Esophagus squamous epithelium (tissue), 5 donors: ENCODE data around the gene ESR2. TPM values are rescaled to one million over a fixed set of nuclear protein-coding genes. Genes with fewer than 3 reads are reported as not detected.

Source experiments
- DNase-seq: peaks from one replicate; lab custom pipeline; 2025; lab: John Stamatoyannopoulos, UW
- H3K27ac ChIP-seq, 4 donors: fragments of 200-600 bp; sonication (generic); one replicate each; pipeline ENCODE4 v1.5.1; 2016 to 2019; ENCODE audit warnings: mild to moderate bottlenecking in 1 of 4
- H3K27me3 ChIP-seq, 4 donors: fragments of 200-600 bp; sonication (generic); 1 replicate in 3 of 4; 2 replicates in 1 of 4; pipeline versions ENCODE4 v1.5.1 to v1.6.0; 2017 to 2021; ENCODE audit warnings: antibody characterized with exemption in 1 of 4
- H3K36me3 ChIP-seq, 3 donors: fragments of 200-600 bp; sonication (generic); one replicate each; pipeline ENCODE4 v1.5.1; 2016 to 2019
- H3K4me1 ChIP-seq, 3 donors: fragments of 200-600 bp; sonication (generic); one replicate each; pipeline ENCODE4 v1.5.1; 2017 to 2019
- H3K4me3 ChIP-seq, 4 donors: fragments of 200-600 bp; sonication (generic); 1 replicate in 3 of 4; 2 replicates in 1 of 4; pipeline ENCODE4 v1.5.1; 2016 to 2019; ENCODE audit warnings: mild to moderate bottlenecking in 2 of 4, moderate library complexity in 1 of 4
- H3K9me3 ChIP-seq, 3 donors: fragments of 200-600 bp; sonication (generic); one replicate each; pipeline ENCODE4 v1.5.1; 2016 to 2019
- POLR2A ChIP-seq, 4 donors: fragments of 450-650 bp; IDR thresholded peaks; one replicate each; pipeline ENCODE4 v1.6.1; 2017; ENCODE audit warnings: antibody characterized with exemption in 4 of 4, mild to moderate bottlenecking in 4 of 4, moderate library complexity in 3 of 4
- WGBS, 2 donors: methylation state at CpG; one replicate each; pipeline ENCODE4 v1.1.5; 2018; 5-methylcytosine and 5-hydroxymethylcytosine counted together
- intact Hi-C: fragments of 100-400 bp; cut with DNase I; formaldehyde crosslinking; loops from one replicate; pipeline ENCODE4 v1.15.0; 2022
- total RNA-seq, 4 donors: library from RNA; depleted of rRNA; stranded (reverse); fragments of >200 nt; gene quantifications; one replicate each; pipeline ENCODE4 v1.1.0, GENCODE V29; 2016
- TF ChIP-seq, protein P1 (sequence below), 6 experiments: fragments of 450-650 bp in 4 of 6; fragments of 200-600 bp in 2 of 6; sonication (generic) in 2 of 6; IDR thresholded peaks; one replicate each; pipeline ENCODE4 v1.5.1; 2016 to 2019; ENCODE audit warnings: antibody characterized with exemption in 6 of 6, mild to moderate bottlenecking in 4 of 6, moderate library complexity in 4 of 6
- donor health status: DM: yes; HTN: yes; CAD: no.

Gene ESR2
- total RNA-seq, 4 donors from 2014 or later: 0.29 to 2.7 (median 0.31) TPM; not detected in 1

GRCh38 chr14:64062381-64063115 is 231.6 kb downstream of the ESR2 start:
- peaks cover 0 to 59% (median 3%) of the 10 kb centered on the region in 3 donors for H3K36me3 ChIP-seq
- H3K4me3 ChIP-seq: no peak overlapping the region
- 35 to 55% methylated on average over 7 of the region's 7 CpGs for WGBS, 2 donors
- DNase-seq: no peak
- no peaks in the 10 kb centered on the region for H3K27me3 ChIP-seq
- TF ChIP-seq POLR2A (IDR thresholded peaks at IDR 0.05): no peak
- peak overlapping the region; percentile 16 to 84 (median 22) for H3K27ac ChIP-seq
- no peaks in the 10 kb centered on the region for H3K9me3 ChIP-seq
- peaks cover 11 to 40% (median 15%) of the 10 kb centered on the region in 3 donors for H3K4me1 ChIP-seq
- intact Hi-C loops: no loop called here

- TF ChIP-seq POLR2A (IDR thresholded peaks at IDR 0.05): no peak
- TF ChIP-seq, protein P1, sequence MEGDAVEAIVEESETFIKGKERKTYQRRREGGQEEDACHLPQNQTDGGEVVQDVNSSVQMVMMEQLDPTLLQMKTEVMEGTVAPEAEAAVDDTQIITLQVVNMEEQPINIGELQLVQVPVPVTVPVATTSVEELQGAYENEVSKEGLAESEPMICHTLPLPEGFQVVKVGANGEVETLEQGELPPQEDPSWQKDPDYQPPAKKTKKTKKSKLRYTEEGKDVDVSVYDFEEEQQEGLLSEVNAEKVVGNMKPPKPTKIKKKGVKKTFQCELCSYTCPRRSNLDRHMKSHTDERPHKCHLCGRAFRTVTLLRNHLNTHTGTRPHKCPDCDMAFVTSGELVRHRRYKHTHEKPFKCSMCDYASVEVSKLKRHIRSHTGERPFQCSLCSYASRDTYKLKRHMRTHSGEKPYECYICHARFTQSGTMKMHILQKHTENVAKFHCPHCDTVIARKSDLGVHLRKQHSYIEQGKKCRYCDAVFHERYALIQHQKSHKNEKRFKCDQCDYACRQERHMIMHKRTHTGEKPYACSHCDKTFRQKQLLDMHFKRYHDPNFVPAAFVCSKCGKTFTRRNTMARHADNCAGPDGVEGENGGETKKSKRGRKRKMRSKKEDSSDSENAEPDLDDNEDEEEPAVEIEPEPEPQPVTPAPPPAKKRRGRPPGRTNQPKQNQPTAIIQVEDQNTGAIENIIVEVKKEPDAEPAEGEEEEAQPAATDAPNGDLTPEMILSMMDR (IDR thresholded peaks at IDR 0.05): no peak
- H3K27ac ChIP-seq: peak overlapping the region in 3 of 4 donors; percentile 18 to 84 (median 82)
- H3K4me3 ChIP-seq: no peak overlapping the region
- H3K27me3 ChIP-seq: no peaks in the 10 kb centered on the region
- H3K36me3 ChIP-seq: peaks cover 0 to 58% (median 3%) of the 10 kb centered on the region in 3 donors
- 40 to 52% methylated on average over 1 of the region's 1 CpG for WGBS, 2 donors
- H3K4me1 ChIP-seq: peaks cover 11 to 40% (median 15%) of the 10 kb centered on the region in 3 donors
- no peak for DNase-seq
- intact Hi-C loops: no loop called here
- no peaks in the 10 kb centered on the region for H3K9me3 ChIP-seq
These were observed 232.5 kb downstream of the ESR2 start for GRCh38 chr14:64061706-64062105.

DNA sequence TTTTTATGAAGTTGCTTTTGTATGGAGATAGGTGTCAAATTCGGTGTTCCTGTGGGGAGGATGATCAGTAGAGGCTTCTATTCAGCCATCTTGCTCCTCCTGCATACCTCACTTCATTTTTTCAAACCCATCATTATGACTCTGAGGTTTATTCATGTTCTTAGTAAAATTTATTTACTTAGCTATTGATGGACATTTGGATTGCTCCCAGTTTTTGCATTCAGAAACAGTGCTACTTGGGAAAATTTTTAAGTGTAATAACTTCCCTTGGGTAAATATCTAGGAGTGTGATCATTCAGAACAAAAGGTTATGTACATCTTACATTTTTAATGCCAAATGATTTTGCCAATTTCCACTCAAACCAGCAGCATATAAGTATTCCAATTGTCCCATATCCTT is 233.1 kb downstream of the ESR2 start:
- Histone ChIP-seq H3K27ac (peak overlapping the region; percentile 74 to 84 (median 82)), H3K9me3 (no peaks in the 10 kb centered on the region), H3K4me3 (no peak overlapping the region), H3K27me3 (no peaks in the 10 kb centered on the region), H3K36me3 (peaks cover 0 to 58% (median 3%) of the 10 kb centered on the region in 3 donors), H3K4me1 (peaks cover 11 to 40% (median 15%) of the 10 kb centered on the region in 3 donors)
- DNase-seq: no peak
- TF ChIP-seq, protein P1 (IDR thresholded peaks at IDR 0.05): no peak
- no peak for TF ChIP-seq POLR2A (IDR thresholded peaks at IDR 0.05)
- intact Hi-C loops: no loop called here
- 46 to 67% methylated on average over 1 of the region's 1 CpG for WGBS, 2 donors

- DNase-seq: no peak
- TF ChIP-seq POLR2A (IDR thresholded peaks at IDR 0.05): no peak
- TF ChIP-seq, protein P1 (IDR thresholded peaks at IDR 0.05): peak in 5 of 6 experiments; percentile 45 to 93 (median 71)
- peak overlapping the region; percentile 74 to 84 (median 82) for H3K27ac ChIP-seq
These were observed 233.5 kb downstream of the ESR2 start for GRCh38 chr14:64060648-64061096.

DNA sequence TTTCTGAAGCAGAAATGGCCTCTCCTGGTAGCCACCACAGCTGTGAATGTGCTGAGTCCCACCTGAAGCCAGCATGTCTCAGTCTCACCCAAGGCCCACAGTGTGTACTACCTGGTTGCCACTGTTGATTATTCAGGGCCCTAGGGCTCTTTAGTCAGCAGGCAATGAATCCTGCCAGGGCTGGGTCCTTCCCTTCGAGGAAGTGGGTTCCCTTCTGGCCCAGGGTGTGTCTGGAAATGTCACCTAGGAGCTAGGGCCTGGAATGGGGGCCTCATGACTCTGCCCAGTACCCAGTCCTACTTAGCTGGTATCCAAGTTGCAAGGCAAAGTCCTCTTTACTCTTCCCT is 234.0 kb downstream of the ESR2 start:
- peak overlapping the region; percentile 74 to 84 (median 82) for H3K27ac ChIP-seq
- 67% methylated on average over 1 of the region's 1 CpG; no CpG with 5 or more reads in 1 of the 2 donors for WGBS, 2 donors
- DNase-seq: no peak

More at GRCh38 chr14:64060648-64061096, 233.5 kb downstream of the ESR2 start:
- Histone ChIP-seq H3K36me3 (peaks cover 0 to 58% (median 3%) of the 10 kb centered on the region in 3 donors), H3K4me3 (no peak overlapping the region), H3K27me3 (no peaks in the 10 kb centered on the region), H3K9me3 (no peaks in the 10 kb centered on the region), H3K4me1 (peaks cover 11 to 40% (median 15%) of the 10 kb centered on the region in 3 donors)
- intact Hi-C loops: no loop called here
- 36 to 51% methylated on average over 5 of the region's 5 CpGs for WGBS, 2 donors

More for the DNA sequence above, 234.0 kb downstream of the ESR2 start:
- no peak for TF ChIP-seq POLR2A (IDR thresholded peaks at IDR 0.05)
- TF ChIP-seq, protein P1 (IDR thresholded peaks at IDR 0.05): no peak
- no peak overlapping the region for H3K4me3 ChIP-seq
- H3K27me3 ChIP-seq: no peaks in the 10 kb centered on the region
- no peaks in the 10 kb centered on the region for H3K9me3 ChIP-seq
- intact Hi-C loops: no loop called here
- H3K4me1 ChIP-seq: peaks cover 11 to 40% (median 15%) of the 10 kb centered on the region in 3 donors
- H3K36me3 ChIP-seq: peaks cover 0 to 58% (median 3%) of the 10 kb centered on the region in 3 donors
